Psoas muscle (tissue), 8 donors: ENCODE measurements around the gene PAM. TPM values are rescaled to one million over a fixed set of nuclear protein-coding genes. Genes with fewer than 3 reads are reported as not detected.
"Not testable (repeated sequence)": the region's sequence is repeated elsewhere in the genome, so short reads cannot be mapped to it uniquely, and the experiment has no call there.

Source experiments
- ATAC-seq, 4 donors: fragments of 200-7000 bp; cut with Tn5 transposase; one replicate each; pipeline ENCODE4 v1.9.1; 2020; ENCODE audit warnings: moderate library complexity in 3 of 4, mild to moderate bottlenecking in 2 of 4
- DNase-seq, 2 donors: peaks; one replicate each; pipeline ENCODE4 v3.0.0-alpha.2; 2020
- H3K27ac ChIP-seq: fragments of 200-600 bp; one replicate; pipeline ENCODE4 v1.8.0; 2022
- H3K27me3 ChIP-seq, 3 donors: fragments of 200-600 bp in 1 of 3; one replicate each; pipeline versions ENCODE4 v1.6.1 to v1.8.0; 2013 to 2022; ENCODE audit warnings: low read length in 2 of 3, mild to moderate bottlenecking in 2 of 3, moderate library complexity in 1 of 3; ENCODE audit not compliant: insufficient read depth in 3 of 3
- H3K36me3 ChIP-seq, 2 donors: fragments of 200-600 bp in 1 of 2; one replicate each; pipeline versions ENCODE4 v1.6.1 to v1.8.0; 2013 to 2022; ENCODE audit warnings: low read depth in 1 of 2, mild to moderate bottlenecking in 1 of 2, moderate library complexity in 1 of 2; ENCODE audit not compliant: insufficient read depth in 1 of 2
- H3K4me1 ChIP-seq: fragments of 200-600 bp; one replicate; pipeline ENCODE4 v1.8.0; 2022
- H3K4me3 ChIP-seq: fragments of 200-600 bp; one replicate; pipeline ENCODE4 v1.8.0; 2022; ENCODE audit warnings: mild to moderate bottlenecking
- H3K9me3 ChIP-seq: fragments of 200-600 bp; one replicate; pipeline ENCODE4 v1.8.0; 2022
- WGBS, 3 donors: extraction: QIAGEN DNeasy Blood & Tissue Kit; methylation state at CpG; one replicate each; pipeline versions ENCODE4 v1.1.6 to v1.1.7; 2013; 5-methylcytosine and 5-hydroxymethylcytosine counted together
- intact Hi-C, 2 donors: fragments of 100-400 bp; cut with DNase I; formaldehyde crosslinking; loops; one replicate each; pipeline versions ENCODE4 v1.11.0 to v1.14.2; 2022
- polyA plus RNA-seq, 3 donors: library from polyadenylated mRNA; stranded (reverse); fragments of 200-250 nt; gene quantifications; one replicate each; pipeline ENCODE4 v1.2.3, GENCODE V29; 2013
- total RNA-seq, 4 donors: library from RNA; stranded (reverse); fragmentation: NEBNext Ultra II Directional in 2 of 4; extraction: Animal tissue kit (Norgen Biotek cat#: 25700) in 2 of 4; gene quantifications; one replicate each; pipeline versions ENCODE4 v1.2.1 to v1.2.4, GENCODE V29; 2021 to 2023
- TF ChIP-seq, protein P1 (sequence below): fragments of 200-600 bp; IDR thresholded peaks from one replicate; pipeline ENCODE4 v1.8.0; 2022; ENCODE audit warnings: antibody characterized with exemption
- donor health status: healthy with polysubstance abuse.
- donor health status: DM: no; HTN: no; CAD: no; lungs with moderate emphysema.
- donor health status: Bipolar disorder and iron deficiency.
- donor health status: healthy.
- donor health status: DM: yes; HTN: yes; CAD: no.
- donor health status: DM: no; HTN: no; CAD: no.
- donor health status: DM: no; HTN: no; CAD: no.
- donor health status: DM: yes; HTN: yes; CAD: no.

PAM gene
- total and polyA plus RNA-seq, 7 donors, result 29.5 to 279 (median 191) TPM

DNA sequence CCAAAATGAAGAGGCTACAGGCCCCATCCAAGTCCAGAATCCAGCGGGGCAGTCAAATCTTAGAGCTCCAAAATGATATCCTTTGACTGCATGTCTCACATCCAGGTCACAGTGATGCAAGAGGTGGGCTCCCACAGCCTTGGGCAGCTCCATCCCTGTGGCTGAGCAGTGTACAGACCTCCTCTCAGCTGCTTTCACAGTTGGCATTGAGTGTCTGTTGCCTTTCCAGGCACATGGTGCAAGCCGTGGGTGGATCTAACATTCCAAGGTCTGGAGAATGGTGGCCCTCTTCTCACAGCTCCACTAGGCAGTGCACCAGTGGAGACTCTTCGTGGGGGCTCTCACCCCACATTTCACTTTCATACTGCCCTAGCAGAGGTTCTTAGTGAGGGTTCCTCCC, 244.1 kb downstream of the PAM start:
- TF ChIP-seq, protein P1, sequence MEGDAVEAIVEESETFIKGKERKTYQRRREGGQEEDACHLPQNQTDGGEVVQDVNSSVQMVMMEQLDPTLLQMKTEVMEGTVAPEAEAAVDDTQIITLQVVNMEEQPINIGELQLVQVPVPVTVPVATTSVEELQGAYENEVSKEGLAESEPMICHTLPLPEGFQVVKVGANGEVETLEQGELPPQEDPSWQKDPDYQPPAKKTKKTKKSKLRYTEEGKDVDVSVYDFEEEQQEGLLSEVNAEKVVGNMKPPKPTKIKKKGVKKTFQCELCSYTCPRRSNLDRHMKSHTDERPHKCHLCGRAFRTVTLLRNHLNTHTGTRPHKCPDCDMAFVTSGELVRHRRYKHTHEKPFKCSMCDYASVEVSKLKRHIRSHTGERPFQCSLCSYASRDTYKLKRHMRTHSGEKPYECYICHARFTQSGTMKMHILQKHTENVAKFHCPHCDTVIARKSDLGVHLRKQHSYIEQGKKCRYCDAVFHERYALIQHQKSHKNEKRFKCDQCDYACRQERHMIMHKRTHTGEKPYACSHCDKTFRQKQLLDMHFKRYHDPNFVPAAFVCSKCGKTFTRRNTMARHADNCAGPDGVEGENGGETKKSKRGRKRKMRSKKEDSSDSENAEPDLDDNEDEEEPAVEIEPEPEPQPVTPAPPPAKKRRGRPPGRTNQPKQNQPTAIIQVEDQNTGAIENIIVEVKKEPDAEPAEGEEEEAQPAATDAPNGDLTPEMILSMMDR, result no peak
- H3K9me3 ChIP-seq, result no peaks in the 10 kb centered on the region
- H3K27ac ChIP-seq, result no peak overlapping the region
- H3K36me3 ChIP-seq, result peaks cover 3 to 32% of the 10 kb centered on the region in 2 donors
- H3K4me3 ChIP-seq, result no peak overlapping the region
- DNase-seq, result no peak
- ATAC-seq, result peak in 1 of 4 donors; percentile 24
- H3K4me1 ChIP-seq, result no peaks in the 10 kb centered on the region
- WGBS, 3 donors, result 90 to 97% (median 91%) methylated on average over 3 of the region's 3 CpGs
- H3K27me3 ChIP-seq, result no peaks in the 10 kb centered on the region
- intact Hi-C loops, result no loop called here

DNA sequence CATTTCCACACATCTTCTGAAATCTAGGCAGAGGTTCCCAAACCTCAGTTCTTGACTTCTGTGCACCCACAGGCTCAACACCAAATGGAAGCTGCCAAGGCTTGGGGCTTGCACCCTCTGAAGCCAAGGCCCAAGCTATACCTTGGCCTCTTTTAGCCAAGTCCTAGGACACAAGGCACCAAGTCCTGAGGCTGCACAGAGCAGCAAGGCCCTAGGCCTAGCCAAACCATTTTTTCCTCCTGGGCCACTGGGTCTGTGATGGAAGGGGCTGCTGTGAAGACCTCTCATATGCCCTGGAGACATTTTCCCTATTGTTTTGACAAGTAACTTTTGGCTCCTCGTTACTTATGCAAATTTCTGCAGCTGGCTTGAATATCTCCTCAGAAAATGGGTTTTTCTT, 244.5 kb downstream of the PAM start:
- H3K4me1 ChIP-seq, DNase-seq, H3K27me3 ChIP-seq, H3K4me3 ChIP-seq, ATAC-seq, intact Hi-C loops, H3K9me3 ChIP-seq, H3K27ac ChIP-seq: not testable (repeated sequence)
- 92 to 100% (median 100%) methylated on average over 1 of the region's 1 CpG for WGBS, 3 donors
- H3K36me3 ChIP-seq, result peaks cover 5 to 32% of the 10 kb centered on the region in 2 donors

DNA sequence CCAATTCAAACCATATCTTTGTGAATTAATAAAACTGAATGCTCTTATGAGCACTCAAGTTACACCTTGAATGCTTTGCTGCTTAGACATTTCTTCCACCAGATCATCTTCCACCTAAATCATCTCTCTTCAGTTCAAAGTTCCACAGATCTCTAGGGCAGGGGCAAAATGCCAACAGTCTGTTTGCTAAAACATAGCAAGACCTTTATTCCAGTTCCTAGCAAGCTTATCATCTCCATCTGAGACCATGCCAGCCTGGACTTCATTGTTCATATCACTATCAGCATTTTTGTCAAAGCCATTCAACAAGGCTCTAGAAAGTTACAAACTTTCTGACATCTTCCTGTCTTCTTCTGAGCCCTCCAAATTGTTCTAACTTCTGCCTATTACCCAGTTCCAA, 245.0 kb downstream of the PAM start:
- intact Hi-C loops, result no loop called here
- no peak for ATAC-seq
- Histone ChIP-seq H3K27ac (no peak overlapping the region), H3K36me3 (peaks cover 5 to 32% of the 10 kb centered on the region in 2 donors), H3K9me3 (no peaks in the 10 kb centered on the region), H3K4me1 (no peaks in the 10 kb centered on the region), H3K27me3 (no peaks in the 10 kb centered on the region), H3K4me3 (no peak overlapping the region)
- DNase-seq, result no peak
- TF ChIP-seq, protein P1, result no peak

DNA sequence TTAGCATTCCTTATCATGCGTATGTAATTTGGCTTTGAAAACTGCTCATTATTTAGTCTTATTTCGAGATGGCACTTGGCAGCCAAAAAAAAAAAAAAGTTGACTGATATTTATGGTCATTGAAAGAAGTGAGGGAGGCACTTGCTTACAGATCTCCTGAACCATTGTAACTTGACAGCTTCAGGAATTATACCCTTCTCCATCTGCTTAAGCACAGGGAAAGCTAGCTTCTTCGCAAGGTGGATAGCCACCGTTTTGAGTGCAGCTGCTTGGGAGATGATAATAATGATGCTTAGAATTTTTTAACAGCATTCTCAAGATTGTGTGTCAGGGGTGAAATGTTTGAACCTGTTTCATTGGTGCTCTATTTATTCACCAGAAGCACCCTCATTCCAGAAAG, 248.8 kb downstream of the PAM start:
- intact Hi-C loops, result no loop called here
- H3K27me3 ChIP-seq, result no peaks in the 10 kb centered on the region
- WGBS, 3 donors, result 76 to 81% (median 76%) methylated on average over 4 of the region's 4 CpGs
- H3K9me3 ChIP-seq, result no peaks in the 10 kb centered on the region
- ATAC-seq, result no peak
- no peak for DNase-seq
- TF ChIP-seq, protein P1, result no peak
- H3K4me3 ChIP-seq, result no peak overlapping the region
- peaks cover 4 to 58% of the 10 kb centered on the region in 2 donors for H3K36me3 ChIP-seq
- H3K4me1 ChIP-seq, result no peaks in the 10 kb centered on the region
- H3K27ac ChIP-seq, result no peak overlapping the region

DNA sequence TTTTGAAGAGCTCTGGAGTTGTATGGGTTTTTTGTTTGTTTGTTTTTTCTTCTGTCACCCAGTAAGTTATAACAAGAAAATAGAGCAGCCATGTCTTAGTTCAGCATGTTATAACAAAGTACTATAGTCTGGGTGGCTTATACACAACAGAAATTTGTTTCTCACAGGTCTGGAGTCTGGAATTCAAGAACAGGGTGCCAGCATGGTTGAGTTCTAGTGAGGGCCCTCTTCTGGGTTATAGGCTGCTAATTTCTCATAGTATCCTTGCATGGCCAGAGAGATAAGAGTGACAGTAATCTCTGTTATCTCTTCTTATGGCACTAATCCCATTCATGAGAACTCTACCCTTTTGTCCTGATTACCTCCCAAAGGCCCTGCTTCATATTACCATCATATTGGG, 250.2 kb downstream of the PAM start:
- peaks cover 2 to 70% of the 10 kb centered on the region in 2 donors for H3K36me3 ChIP-seq

More for the DNA sequence above, 250.2 kb downstream of the PAM start:
- DNase-seq (no peak), ATAC-seq (no peak)
- no peaks in the 10 kb centered on the region for H3K27me3 ChIP-seq
- no peaks in the 10 kb centered on the region for H3K4me1 ChIP-seq
- TF ChIP-seq, protein P1, result no peak
- no peak overlapping the region for H3K27ac ChIP-seq
- H3K9me3 ChIP-seq, result no peaks in the 10 kb centered on the region
- no peak overlapping the region for H3K4me3 ChIP-seq
- intact Hi-C loops, result no loop called here
